ENCODE data around the gene CCNE1. TPM values are rescaled to one million over a fixed set of nuclear protein-coding genes. Genes with fewer than 3 reads are reported as not detected.

CCNE1 gene
- total RNA-seq, 4 donors from 2014 or later = 1.9 to 3.8 (median 2.9) TPM; not detected in 1

DNA sequence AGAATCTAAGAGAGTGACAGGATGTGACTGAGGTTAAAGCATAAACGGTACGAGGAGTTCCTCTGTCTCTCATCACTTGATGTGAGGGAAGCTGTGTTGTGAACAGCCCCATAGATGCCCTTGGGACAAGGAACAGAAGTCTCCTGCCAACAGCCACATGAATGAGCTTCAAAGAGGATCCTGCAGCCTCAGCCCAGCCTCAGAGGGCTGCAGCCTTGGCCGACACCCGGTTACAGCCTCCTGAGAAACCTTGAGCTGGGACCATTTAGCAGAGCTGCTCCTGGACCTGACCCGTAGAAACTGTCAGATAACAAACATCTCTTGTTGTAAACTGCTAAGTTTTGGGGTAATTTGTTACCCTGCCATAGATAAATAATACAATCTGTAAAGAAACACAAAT is 54.2 kb downstream of the CCNE1 start:
- DNase-seq (ENCODE audit: low spot score) = no peak
- TF ChIP-seq, protein P1, sequence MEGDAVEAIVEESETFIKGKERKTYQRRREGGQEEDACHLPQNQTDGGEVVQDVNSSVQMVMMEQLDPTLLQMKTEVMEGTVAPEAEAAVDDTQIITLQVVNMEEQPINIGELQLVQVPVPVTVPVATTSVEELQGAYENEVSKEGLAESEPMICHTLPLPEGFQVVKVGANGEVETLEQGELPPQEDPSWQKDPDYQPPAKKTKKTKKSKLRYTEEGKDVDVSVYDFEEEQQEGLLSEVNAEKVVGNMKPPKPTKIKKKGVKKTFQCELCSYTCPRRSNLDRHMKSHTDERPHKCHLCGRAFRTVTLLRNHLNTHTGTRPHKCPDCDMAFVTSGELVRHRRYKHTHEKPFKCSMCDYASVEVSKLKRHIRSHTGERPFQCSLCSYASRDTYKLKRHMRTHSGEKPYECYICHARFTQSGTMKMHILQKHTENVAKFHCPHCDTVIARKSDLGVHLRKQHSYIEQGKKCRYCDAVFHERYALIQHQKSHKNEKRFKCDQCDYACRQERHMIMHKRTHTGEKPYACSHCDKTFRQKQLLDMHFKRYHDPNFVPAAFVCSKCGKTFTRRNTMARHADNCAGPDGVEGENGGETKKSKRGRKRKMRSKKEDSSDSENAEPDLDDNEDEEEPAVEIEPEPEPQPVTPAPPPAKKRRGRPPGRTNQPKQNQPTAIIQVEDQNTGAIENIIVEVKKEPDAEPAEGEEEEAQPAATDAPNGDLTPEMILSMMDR (IDR thresholded peaks at IDR 0.05) = no peak

DNA sequence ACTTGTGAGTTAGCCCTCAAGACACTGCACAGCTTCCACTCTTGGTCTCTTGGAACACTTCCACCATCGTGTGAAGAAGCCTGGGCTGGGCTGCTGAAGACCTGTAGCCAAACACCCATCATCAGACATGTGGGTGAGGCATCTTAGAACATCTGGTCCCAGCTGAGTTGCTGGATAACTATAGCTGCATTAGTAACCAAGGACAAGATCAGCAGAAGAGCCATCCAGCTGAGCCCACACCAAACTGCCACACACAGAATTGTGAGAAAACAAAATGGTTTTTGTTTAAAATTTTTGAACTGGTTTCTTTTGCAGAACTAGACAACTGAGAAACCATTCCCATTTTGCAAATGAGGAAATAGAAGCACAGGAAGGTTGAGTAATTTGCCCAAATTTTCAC is 56.2 kb downstream of the CCNE1 start:
- DNase-seq (ENCODE audit: low spot score) = no peak
- TF ChIP-seq, protein P1 (IDR thresholded peaks at IDR 0.05) = no peak
- no peak for ATAC-seq (ENCODE audit: low FRiP score)

More for the DNA sequence above, 54.2 kb downstream of the CCNE1 start:
- ATAC-seq (ENCODE audit: low FRiP score) = no peak

- ATAC-seq (ENCODE audit: low FRiP score) = no peak
- TF ChIP-seq, protein P1 (IDR thresholded peaks at IDR 0.05) = no peak
- no peak for DNase-seq (ENCODE audit: low spot score)
Observed at GRCh38 chr19:29871143-29871542, 59.4 kb downstream of the CCNE1 start.

DNA sequence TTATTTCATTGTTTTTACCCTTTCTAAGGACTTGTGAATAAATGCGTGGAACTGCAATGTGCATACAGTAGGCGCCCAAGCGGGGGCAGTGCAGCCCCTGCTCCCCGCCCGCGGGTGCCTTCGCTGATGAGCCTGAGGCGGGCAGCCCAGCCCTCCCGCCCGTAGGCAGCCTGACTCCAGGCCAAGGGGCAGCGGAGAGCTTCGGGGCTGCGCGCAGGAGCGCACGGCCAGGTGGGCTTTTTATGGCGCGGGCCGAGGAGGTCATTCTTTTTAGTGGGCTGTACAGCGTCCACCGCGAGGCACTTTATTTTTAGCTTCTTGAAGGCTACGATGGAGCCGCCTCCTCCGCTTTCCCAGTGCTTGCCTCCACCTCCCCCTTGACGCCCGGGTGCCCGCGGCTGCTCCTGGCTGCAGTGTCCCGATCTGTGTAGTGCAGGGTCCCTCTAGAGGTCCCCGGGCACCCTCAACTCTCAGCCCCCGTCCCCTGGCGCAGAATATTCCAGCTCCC is 60.5 kb downstream of the CCNE1 start:
- ATAC-seq (ENCODE audit: low FRiP score) (no peak), DNase-seq (ENCODE audit: low spot score) (no peak)
- TF ChIP-seq, protein P1 (IDR thresholded peaks at IDR 0.05) = no peak

DNA sequence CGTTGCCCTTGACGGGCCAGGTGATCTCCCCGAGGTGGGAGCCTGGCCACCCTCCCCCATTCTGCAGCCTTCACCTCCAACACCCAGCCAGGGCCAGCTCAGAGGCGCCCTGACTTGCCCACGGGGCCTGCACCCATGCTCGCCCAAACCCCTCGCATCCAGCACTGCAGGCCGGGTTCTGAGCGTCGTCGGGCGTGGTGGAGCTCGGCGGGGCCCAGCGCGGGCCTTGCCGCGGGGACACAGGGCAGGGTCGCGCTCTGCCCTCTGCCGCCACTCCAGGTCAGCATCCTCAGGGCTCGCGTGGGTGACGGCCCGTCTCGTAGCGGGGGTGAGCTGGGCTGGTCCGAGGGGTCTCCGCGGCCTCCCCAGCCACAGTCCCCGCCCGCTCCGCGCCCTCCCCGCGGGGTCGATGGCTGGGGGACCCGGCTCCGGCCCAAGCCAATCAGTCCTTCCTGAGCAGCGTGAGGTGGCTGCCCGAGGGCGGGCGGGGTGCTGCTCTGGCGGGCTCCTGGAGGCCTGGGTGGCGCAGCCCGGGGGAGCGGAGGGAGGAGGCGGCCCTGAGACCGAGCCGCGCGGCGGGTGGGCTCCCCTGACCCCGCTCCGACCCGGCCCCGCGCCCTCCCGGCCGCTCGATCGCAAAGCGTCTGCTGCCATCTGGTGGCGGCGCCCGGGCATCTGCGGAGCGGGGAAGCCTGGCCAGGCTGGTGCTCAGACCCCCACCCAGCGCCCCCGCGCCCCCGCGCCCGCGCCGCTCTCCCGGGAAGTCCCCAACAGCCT is 61.4 kb downstream of the CCNE1 start:
- peak; percentile 53 for ATAC-seq (ENCODE audit: low FRiP score)
- TF ChIP-seq, protein P1 (IDR thresholded peaks at IDR 0.05) = peak in 1 of 3 donors; percentile 43
- peak; percentile 43 for DNase-seq (ENCODE audit: low spot score)

Other genes starting within 250 kb of the CCNE1 start
- 10 to 100 TPM; 52.9 to 62.4 (median 55.0) TPM for gene POP4, start 205.7 kb upstream of the CCNE1 start, total RNA-seq
- 10 to 100 TPM; 10.7 to 55.5 (median 21.5) TPM for gene PLEKHF1, start 146.5 kb upstream of the CCNE1 start, total RNA-seq
- 100 to 1,000 TPM; 105 to 260 (median 142) TPM for gene C19orf12, start 96.7 kb upstream of the CCNE1 start, total RNA-seq
- 10 to 100 TPM; 52.2 to 63.2 (median 58.6) TPM for gene URI1, start 130.2 kb downstream of the CCNE1 start, total RNA-seq

All from omental fat pad (tissue), 4 donors.